ENCODE results near the gene P2RY6.

The P2RY6 gene

GRCh38 chr11:73316422-73316821 is 44.3 kb downstream of the P2RY6 start:
- DNase-seq (ENCODE audit: low read depth in 2 of 2): no peak

GRCh38 chr11:73317373-73317772 is 45.2 kb downstream of the P2RY6 start:
- no peak for DNase-seq (ENCODE audit: low read depth in 2 of 2)

GRCh38 chr11:73317803-73318202 is 45.7 kb downstream of the P2RY6 start:
- DNase-seq (ENCODE audit: low read depth in 2 of 2): no peak

- no peak for DNase-seq (ENCODE audit: low read depth in 2 of 2)
Observed at GRCh38 chr11:73318501-73319011, 46.4 kb downstream of the P2RY6 start.

- no peak for DNase-seq (ENCODE audit: low read depth in 2 of 2)
Observed at GRCh38 chr11:73320763-73321603, 48.8 kb downstream of the P2RY6 start.

GRCh38 chr11:73321604-73322381 is 49.7 kb downstream of the P2RY6 start:
- DNase-seq (ENCODE audit: low read depth in 2 of 2): no peak

GRCh38 chr11:73322382-73323306 is 50.5 kb downstream of the P2RY6 start:
- no peak for DNase-seq (ENCODE audit: low read depth in 2 of 2)

GRCh38 chr11:73323464-73323863 is 51.3 kb downstream of the P2RY6 start:
- DNase-seq (ENCODE audit: low read depth in 2 of 2): no peak

GRCh38 chr11:73324116-73324515 is 52.0 kb downstream of the P2RY6 start:
- DNase-seq (ENCODE audit: low read depth in 2 of 2): no peak

GRCh38 chr11:73324665-73325035 is 52.5 kb downstream of the P2RY6 start:
- no peak for DNase-seq (ENCODE audit: low read depth in 2 of 2)

GRCh38 chr11:73325036-73325981 is 53.2 kb downstream of the P2RY6 start:
- no peak for DNase-seq (ENCODE audit: low read depth in 2 of 2)

GRCh38 chr11:73326929-73327811 is 55.0 kb downstream of the P2RY6 start:
- DNase-seq (ENCODE audit: low read depth in 2 of 2): no peak

- DNase-seq (ENCODE audit: low read depth in 2 of 2): no peak
Observed at GRCh38 chr11:73327812-73328364, 55.8 kb downstream of the P2RY6 start.

- DNase-seq (ENCODE audit: low read depth in 2 of 2): no peak
Observed at GRCh38 chr11:73330569-73331093, 58.5 kb downstream of the P2RY6 start.

GRCh38 chr11:73331138-73331916 is 59.2 kb downstream of the P2RY6 start:
- DNase-seq (ENCODE audit: low read depth in 2 of 2): no peak

- no peak for DNase-seq (ENCODE audit: low read depth in 2 of 2)
Observed at GRCh38 chr11:73333173-73333572, 61.0 kb downstream of the P2RY6 start.

GRCh38 chr11:73333640-73334383 is 61.7 kb downstream of the P2RY6 start:
- DNase-seq (ENCODE audit: low read depth in 2 of 2): no peak
